GM19240 (cell line): ENCODE results near the gene CDK14.

ENCODE experiments used
- DNase-seq: peaks from one replicate; pipeline ENCODE4 v3.0.0; 2011; ENCODE audit warnings: low spot score; ENCODE audit not compliant: insufficient read length

Gene CDK14

DNA sequence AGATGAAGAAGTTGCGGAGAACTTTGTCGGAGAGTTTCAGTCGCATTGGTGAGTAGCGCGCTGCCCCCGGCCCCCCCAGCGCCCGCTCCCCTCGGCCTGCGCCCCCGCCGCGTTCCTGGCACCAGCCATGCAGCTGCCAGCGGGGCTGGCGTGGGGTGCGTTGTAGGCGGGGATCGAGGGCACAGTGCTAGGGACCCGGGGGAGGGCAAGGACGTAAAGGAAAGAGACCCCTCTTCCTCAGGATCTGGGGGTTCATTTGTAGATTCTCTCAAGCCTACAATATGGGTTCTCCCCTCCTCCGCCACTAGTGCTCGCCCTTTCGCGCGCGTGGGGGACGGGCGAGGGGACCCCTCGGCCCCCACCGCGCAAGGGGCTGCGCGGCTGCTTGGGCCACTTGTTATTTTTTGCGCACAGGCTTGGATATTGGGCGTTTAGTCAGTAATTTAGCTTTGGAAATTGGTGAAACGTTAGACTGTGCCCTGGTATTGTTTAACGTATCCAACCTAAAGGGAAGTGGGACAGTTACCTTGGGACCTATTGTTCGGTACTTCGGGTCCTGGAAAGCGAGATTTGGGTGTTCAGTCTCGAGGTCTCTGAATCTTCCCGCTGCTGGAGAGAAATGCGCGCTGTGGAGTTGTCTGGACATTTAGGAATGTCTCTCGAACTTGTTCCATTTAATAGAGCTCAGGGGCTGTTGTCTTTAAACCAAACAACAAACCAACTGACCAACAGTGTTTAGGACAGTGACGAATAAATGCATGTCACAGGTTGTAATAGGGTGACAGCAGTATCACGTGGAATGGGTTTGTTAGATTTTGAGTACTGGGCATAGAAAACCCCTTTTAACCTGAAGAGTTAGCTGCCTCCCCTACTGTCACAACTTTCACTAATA is 796 bp downstream of the CDK14 start:
- no peak for DNase-seq

DNA sequence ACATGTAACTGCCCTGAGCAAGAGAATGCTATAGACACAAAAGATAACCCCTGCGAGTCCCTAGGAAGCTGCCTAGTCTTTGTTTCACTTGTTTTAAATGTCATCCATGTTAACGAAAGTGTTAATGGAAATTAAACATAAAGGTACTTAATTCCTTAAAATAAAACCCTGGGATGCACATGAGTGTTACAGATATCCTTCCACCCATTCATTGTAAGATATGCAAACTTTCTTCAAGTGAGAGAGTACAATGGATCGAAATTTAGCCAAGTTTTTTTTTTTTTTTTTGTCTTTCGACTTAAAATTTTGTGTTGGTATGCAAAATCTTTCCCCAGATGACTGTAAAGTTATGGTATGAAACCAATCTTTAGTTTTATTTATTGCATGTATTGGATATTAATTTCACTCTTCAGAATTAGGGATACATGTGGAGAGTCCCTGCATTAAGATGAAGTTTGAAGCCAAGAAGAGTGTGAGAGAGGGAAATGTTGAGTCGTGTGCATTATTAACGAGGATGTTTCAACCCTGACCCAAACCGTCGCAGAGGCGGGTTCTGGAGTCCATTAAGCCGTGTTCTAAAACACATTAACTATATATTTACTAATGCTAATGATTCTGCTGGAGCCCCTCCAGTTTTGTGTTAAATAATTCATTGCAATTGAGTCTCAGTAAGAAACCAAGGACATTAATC is 1.6 kb downstream of the CDK14 start:
- DNase-seq, result no peak

DNA sequence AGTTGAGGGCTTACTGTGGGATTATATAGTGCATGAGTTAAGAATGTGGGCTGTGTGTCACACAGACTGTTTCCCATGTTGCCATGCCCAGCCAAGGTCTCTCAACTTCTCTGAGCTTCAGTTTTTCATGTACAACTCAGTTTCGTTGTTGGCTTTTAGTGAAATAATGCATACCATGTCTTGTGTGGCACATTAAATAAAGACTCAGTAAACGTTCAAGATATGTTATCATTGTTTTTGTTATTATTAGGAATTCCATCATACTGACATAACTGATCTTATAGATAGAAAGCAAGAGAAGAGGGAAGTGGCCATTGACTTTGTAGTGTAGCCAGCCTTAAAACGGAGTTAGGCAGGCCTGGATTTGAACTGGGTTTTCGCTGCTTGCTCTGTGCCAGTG is 2.9 kb downstream of the CDK14 start:
- no peak for DNase-seq

DNA sequence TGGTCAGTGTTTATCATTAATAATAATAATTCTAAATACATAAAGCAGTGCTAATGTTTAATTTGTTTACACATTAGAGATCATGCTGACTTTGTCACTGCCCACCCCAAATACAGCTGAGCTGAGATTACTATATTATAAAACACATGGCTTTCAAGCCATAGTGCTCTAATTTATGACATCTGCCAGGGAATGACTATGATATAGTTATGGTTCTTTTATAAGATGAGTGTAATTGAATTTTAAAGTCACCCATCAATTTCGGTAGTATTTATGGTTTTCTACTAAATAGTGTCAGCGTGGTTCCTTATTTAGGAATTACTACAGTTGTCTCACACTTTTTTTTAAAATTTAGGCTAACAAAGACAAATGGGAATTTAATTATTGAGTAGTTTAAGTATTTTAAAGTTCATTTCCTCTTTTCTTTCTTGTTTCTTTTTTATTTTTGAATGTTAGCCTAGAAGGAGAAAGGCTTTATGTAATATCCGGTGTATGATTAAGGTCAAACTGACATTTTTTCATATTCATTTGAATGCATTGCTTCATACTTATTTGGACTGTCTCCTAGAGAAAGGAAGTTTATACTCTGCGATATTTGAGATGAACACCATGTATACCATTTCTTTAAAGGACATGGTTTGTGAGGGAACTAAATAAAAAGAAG is 3.9 kb downstream of the CDK14 start:
- no peak for DNase-seq

DNA sequence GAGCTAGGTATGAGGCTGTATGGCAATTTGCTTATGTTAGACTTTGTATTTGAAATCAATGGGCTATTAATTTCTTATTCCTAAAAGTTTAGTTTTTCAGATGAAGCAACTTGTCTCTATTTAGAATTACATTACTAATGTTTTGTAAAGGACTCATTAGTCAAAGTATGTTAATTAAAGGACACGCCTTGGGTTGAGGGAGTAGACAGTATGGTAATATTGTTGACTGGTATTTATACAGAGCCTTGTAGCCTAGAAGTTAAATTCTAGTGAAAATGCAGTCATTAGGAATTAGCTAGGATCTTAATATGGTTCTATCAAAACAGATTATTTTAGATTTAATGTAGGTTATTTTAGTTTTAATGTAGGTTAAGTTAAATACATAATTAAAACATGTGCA is 6.2 kb downstream of the CDK14 start:
- DNase-seq, result no peak

DNA sequence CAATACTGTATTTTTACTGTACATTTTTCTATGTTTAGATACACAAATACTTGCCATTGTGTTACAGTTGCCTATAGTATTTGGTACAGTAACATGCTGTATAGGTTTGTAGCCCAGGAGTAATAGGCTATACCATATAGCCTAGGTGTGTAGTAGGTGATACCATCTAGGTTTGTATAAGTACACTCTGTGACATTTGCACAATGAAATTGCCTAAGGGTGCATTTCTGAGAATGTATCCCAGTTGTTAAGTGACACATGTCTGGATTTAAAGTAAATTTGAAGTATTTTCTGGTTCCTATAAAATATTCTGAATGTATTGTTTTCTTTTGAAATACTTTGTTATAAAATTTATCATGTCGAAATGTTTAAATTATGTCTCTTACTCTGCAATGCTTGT is 7.2 kb downstream of the CDK14 start:
- no peak for DNase-seq

DNA sequence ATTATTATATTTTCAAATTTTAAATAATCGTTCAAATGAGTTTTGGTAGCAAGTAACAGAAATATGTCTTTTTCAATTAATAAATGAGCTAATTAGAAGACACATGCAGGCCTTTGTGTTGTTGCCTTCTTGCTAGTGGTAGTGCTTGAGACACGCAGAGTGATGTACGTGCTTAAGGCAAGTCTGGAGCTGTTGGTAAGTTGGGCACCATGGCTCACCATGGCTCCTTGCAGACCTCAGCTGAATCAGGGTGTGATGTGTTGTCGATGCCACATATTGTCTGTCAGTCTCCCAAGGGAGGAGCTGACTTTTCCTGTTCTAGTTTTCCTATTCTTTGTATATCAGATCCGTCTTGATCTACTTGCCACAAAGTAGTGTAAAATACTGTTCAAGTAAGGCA is 8.3 kb downstream of the CDK14 start:
- no peak for DNase-seq

DNA sequence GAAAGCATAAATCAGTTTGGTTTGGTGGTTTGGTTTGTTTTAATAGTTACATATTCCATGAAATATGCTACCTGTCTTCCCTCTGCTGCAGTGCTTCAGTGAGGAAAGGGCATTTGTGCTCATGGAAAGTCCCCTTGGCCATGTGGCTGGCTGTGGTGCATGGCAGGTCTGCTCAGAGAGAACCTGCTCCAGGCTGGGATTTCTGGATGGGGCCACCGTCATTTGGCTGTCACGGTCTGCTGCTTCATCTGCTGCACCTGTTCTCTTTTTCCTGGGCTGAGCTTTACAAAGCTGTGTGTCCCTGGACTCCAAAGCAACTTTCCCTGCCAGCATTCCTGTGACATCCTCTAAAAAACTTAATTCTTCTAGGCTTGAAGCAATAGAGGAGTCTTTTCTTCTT is 8.9 kb downstream of the CDK14 start:
- DNase-seq, result no peak

DNA sequence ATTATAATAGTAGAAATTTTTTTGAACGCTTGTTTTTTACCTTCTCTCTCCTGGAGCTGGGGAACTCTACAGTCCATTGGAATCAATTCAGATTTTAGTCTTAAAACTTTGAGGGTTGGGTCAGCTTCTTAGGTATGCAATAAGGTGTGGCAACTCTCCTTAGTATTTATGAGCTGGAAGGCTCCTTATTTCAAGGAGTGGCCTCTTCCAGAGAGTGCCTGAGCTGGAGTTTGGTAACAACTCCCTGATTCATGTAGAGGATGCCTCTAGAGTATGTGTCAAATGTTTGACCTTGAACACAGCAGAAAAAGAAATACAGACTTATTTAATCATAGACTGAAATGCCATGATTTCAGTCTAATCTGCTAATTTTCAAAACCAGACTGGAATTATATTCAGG is 11.1 kb downstream of the CDK14 start:
- no peak for DNase-seq

DNA sequence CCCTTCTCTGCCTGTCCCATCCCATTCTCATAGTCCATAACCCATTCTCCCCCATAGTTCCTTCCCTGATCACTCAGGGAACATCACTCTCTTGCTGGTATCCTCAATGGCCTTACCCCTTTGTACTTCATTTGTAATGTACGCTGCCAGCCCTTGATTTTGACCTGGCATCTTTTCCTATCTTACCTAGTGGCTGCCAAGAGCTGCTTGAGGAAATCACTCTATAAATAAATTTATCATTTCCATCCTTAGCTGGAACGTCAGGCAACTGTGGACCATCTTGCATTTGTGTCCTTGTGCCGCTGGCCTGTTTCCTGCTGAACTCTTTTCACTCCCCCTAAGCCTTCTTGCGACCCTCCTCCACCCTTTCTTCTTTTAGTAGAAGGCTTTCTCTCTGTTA is 14.0 kb downstream of the CDK14 start:
- no peak for DNase-seq

DNA sequence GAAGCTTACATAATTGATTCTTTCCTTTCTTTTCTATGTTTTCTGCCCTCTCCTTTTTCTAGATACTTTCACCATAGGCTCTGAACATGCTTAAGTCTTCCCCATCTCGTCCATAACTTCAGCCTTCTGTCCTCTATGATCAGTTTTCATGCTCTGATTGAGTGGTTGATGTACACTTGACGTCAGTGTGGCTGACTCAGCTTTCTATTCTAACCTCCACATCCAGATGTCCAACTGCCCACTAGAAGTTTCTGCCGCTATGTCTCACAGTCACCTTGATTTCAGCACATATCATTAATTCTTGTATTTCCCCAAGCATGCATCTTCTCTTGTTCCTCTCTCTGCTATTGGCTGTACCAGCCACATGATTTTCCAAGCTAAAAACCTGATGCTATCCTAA is 15.0 kb downstream of the CDK14 start:
- no peak for DNase-seq

DNA sequence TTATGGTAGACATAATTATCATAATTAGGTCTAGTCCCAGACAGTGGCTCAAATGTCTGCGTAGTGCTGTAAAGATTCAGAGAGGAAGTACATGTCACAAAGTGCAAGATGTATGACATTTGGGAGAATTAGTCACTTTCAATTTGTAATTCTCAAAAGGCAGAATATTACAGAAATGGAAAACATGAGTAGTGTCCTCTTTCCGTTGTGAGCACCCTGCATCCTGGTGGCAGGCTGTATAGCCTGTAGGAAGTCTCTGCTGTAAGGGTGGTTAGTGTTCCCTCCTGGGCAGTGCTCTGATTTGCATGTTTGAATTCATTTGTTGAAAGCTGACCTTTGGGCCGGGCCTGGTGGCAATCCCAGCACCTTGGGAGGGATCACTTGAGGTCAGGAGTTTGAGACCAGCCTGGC is 17.0 kb downstream of the CDK14 start:
- no peak for DNase-seq

DNA sequence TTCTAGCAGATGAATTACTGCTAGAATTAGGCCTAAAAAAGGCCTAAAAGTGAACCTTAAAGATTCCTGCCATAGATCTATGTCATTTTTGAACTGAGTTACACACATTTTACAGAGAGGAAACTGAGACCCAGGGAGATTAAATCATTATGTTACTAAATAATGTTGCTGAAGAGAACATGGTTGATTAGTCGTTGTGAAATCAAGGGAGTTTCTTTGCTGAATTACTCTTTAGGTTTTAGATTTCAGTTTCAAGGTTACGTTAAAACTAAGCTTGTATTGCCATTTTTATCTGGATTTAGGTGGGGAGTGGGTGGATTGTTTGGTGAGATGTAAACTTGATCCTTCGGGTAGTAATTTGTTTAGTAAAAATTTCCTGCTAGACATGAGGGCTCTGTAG is 21.3 kb downstream of the CDK14 start:
- DNase-seq, result no peak

DNA sequence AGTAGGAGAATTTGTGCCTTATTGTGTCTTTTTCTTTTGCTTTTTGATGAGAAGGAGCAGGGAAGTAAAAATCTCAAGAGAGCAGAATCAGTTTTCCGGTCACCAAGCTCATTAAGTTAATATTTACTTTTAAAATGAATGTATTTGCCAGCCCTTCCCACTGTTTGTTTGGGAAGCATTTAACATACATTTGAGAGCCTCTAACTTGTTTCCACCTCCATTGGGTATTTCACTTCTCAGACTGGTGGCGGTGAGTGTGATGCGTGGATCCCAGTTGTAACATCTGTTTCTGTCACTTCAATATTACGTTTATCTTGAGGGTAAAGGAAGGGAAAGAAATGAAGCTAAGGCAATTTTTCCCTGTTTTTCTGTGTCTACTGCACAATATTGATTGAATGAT is 22.8 kb downstream of the CDK14 start:
- no peak for DNase-seq

DNA sequence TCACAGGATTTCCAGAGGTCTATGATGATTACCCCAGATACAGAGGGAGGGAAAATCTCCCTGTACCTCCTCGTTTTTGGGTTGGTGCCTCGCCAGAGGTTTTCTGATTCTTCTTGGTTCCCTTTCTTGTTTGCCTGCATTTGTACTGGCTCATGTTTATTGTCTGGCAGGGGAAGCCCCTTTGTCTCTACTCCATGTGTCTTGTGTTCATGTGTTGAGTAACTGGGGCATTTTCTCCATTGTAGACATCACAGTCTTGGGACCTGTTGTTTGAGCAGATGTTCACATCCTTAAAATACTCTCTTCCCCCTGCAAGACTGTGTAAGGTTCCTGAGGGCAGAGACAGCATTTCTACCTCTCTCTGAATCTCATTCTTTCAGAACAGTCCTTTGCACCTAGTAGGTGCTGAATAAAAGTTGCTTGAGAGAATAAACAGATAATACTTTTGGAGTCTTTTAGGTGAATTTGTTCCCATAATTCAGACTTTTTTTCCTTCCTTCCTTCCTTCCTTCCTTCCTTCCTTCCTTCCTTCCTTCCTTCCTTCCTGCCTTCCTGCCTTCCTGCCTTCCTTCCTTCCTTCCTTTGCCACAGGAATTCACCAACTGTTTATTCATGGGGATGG is 25.1 kb downstream of the CDK14 start:
- no peak for DNase-seq

DNA sequence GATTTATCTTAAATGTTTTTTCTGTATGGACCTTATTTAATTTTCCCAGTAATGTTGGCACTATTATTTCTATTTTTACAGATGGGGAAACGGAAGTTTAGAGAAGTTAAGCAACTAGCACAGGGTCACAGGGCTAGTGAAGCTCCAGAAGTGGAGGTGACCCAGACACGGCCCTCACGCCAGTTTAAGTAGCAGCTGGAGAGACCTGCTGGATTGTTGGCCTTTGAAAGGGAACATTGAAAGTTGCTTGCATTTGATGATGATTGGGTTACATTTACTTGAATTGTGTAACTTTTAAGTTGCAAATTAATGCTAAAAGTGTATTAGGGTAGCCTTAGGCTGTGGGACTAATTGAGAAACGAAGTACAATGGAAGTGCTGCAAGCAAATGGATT is 25.6 kb downstream of the CDK14 start:
- DNase-seq, result no peak

DNA sequence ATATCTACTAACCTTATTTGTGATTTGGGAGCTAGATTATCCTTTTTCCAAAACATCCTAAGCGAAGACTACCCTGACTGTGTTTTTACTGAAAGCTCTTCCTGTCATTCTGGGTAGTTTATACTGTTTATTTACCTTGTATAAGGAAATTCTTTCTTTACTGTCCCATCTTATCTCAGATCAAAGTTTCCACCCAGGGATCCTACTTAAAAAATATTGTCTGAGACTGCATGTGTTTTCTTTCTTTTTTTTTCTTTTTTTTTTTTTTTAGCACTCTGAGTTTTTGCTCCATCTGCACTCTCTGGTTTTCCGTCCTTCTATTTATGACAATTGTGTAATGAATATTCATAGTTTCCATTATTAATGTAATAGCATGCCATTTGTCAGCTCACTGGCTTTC is 26.5 kb downstream of the CDK14 start:
- DNase-seq, result no peak

DNA sequence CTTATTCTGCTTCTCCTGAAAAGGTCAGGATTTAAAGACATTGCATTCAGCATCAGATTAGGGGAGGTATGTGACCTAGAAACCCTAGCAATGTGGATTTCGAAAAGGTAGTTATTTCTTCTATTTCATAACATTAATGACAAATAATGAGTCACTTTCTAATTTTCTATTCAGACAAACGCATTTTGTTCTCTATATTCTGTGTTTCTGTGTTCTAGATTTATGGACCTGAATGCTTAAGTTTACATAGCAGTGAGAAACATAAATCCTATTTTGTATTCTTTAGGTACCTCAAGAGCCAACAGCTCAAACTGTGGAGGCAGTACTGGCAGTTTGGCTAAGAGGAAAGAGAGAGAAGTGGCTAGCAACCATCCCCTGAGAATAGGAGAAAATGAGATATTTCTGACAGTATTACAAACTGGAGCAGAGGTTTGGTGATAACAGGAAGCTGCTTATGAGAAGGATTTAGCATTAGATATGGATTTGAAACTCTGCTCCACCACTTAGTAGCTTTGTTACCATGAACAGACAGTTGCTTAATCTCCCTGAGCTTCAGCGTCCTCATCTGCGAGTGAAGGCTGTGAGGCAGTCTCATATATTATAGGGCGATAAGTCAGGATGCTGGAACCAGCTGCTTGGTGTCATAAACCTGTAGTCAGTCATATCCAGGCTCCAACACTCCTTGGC is 28.2 kb downstream of the CDK14 start:
- DNase-seq, result no peak

DNA sequence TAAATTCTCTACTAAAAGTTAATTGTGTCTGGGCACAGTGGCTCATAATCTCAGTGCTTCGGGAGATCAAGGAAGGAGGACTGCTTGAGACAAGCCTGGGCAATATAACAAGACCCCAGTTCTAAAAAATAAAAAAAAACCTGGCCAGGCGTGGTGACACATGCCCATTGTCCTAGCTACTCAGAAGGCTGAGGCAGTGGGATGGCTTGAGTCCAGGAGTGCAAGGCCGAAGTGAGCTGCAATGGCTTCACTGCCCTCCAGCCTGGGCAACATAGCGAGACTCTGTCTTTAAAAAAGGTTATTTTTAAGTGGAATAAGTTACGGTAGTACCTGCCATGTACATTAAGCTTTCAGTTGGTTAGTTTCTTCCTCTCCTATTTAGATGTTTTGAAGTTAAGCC is 28.9 kb downstream of the CDK14 start:
- DNase-seq, result no peak

DNA sequence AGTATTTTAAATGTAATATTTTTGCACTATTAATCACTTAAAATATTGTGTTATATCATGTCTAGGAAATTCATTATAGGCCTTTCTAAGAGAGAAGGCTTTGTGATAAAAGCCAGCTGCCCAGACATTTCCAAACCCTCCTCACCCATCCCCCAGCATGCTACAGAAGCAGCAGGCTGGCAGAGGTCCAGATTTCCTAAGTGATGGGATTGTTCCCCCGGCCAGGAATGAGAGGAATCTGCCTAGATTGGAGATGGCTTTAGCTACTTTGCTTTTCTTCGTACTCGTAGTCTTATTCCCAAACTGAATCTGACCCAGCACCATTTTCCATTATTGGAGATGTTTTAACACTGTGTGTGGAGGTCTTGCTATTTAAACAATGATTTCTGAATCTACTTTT is 29.4 kb downstream of the CDK14 start:
- DNase-seq, result no peak

DNA sequence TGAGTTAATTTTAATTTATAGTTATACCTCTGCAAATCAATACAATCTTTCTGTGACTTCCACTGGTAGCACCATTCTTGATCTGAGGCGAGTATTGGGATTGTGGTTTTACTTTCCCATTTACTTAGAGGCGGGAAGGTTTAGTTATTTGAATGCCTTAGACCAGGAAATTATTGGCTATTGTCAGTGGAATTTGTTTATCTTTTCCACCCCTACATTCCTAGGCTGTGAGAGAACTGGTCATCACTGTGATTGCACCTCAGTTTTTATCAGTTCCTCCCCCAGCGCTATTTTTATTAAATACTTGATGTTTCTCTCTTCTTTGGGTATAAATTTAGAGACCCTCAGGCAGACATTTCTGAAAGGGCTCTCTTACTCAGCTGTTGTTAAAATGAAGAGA is 29.9 kb downstream of the CDK14 start:
- no peak for DNase-seq
